ENCODE measurements around the gene GATAD2A.
A peak's percentile ranks its signal among the peaks of the same experiment; 100 is the strongest.

The GATAD2A gene

DNA sequence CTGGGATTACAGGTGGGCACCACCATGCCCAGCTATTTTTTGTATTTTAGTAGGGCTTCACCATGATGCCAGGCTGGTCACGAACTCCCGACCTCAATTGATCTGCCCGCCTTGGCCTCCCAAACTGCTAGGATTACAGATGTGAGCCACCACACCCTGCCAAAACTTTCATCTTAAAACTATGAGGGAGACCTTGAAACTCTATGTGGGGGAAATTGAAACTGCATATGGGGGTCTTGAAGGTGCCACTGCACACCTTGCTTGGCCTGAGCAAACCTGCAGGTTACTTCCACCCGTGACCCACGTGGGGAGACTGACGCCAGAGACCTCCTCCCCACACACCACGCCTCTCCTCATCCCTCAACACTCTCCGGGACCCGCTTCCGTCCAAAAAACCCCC, 148.2 kb downstream of the GATAD2A start:
- H3K27ac Mint-ChIP-seq: no peak overlapping the region
- no peaks in the 10 kb centered on the region for H3K9me3 Mint-ChIP-seq
- peaks cover 3% of the 10 kb centered on the region for H3K4me1 Mint-ChIP-seq (ENCODE audit: low read depth)
- no peak overlapping the region for H3K4me3 Mint-ChIP-seq
- DNase-seq: no peak
- H3K27me3 Mint-ChIP-seq: peaks cover 3% of the 10 kb centered on the region
- H3K36me3 Mint-ChIP-seq (ENCODE audit: low read depth): peaks cover 2% of the 10 kb centered on the region

DNA sequence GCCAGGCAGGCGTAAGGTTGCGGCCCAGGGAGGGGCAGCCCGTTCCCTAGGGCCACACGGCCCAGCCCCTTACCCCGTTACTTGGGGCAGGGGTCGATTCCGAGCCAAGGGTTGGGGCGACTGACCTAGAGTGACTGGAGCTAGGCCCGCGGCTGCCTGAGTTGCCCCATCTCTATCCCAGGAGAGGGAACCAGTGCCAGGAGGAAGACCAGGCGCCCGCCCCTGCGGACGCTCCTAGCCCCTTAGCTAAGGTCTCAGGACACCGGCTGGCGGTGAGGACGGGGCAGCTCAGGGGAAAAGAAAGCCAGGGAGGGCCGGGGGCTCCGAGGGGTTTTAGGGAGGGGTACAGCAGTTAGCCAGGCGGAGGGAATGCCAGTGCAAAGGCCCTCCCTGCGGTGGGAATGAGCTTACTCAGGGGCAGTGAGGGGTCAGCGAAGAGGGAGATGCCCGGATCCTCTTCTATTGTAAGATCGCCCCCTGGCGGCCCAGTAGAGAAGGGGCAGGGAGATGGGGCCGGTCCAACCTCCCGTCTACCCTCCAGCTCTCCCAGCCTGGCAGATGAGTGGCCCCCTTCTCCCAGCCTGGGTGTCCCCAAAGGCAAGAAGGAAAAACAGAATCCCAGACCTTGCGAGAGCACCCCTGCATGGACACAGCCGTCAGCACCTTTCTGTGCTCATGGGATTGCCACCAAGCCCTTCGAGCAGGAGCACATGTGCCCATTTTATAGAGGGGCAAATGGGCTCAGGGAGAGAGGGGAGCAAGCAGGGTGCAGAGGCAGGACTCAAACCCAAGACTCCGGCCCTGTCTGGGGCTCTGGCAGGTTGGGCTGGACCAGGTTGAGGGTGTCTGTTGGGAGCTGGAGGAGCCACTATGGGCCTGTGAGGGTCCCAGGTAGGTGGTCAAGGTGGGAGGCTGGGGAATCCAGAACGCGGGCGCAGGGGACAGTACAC, 148.9 kb downstream of the GATAD2A start:
- Mint-ChIP-seq H3K27ac (no peak overlapping the region), H3K4me3 (no peak overlapping the region), H3K36me3 (ENCODE audit: low read depth) (peaks cover 8% of the 10 kb centered on the region), H3K27me3 (no peaks in the 10 kb centered on the region), H3K9me3 (no peaks in the 10 kb centered on the region), H3K4me1 (ENCODE audit: low read depth) (peaks cover 3% of the 10 kb centered on the region)
- DNase-seq: peak; percentile 79

GRCh38 chr19:19558055-19558454, 152.6 kb downstream of the GATAD2A start:
- Mint-ChIP-seq H3K27ac (no peak overlapping the region), H3K36me3 (ENCODE audit: low read depth) (peaks cover 30% of the 10 kb centered on the region), H3K9me3 (no peaks in the 10 kb centered on the region), H3K4me1 (ENCODE audit: low read depth) (peaks cover 12% of the 10 kb centered on the region), H3K4me3 (no peak overlapping the region), H3K27me3 (no peaks in the 10 kb centered on the region)
- DNase-seq: no peak

All from activated T-cell treated with anti-CD3 and anti-CD28 coated beads, Interleukin-2, amount 50 U/mL, for 24 hours (primary cell).